ENCODE data around the gene GLT8D2. TPM values are rescaled to one million over a fixed set of nuclear protein-coding genes. Genes with fewer than 3 reads are reported as not detected.

Gene GLT8D2
- total RNA-seq, 4 donors from 2014 or later = 0.41 to 4.0 (median 1.1) TPM

GRCh38 chr12:104060791-104061190, 10.8 kb upstream of the GLT8D2 start:
- in situ Hi-C loops (cut with MboI; ENCODE audit: low sequenced_read_pairs in 4 of 4) = loop anchor here in 1 of 4 donors (10.0 kb wide), 1 partner anchor 96 kb away; the partner anchor contains the start of gene TDG

GRCh38 chr12:104059963-104060362, 10.0 kb upstream of the GLT8D2 start:
- Histone ChIP-seq H3K4me3 (no peak overlapping the region), H3K4me1 (peaks cover 3 to 17% of the 10 kb centered on the region in 2 donors), H3K27ac (no peak overlapping the region), H3K27me3 (no peaks in the 10 kb centered on the region), H3K9me3 (no peaks in the 10 kb centered on the region), H3K36me3 (no peaks in the 10 kb centered on the region)
- DNase-seq (no peak), ATAC-seq (no peak)
- TF ChIP-seq CTCF (IDR thresholded peaks at IDR 0.05 in 4 of 5, conservative IDR thresholded peaks at IDR 0.05 in 1 of 5) = no peak
- no peak for TF ChIP-seq POLR2A (IDR thresholded peaks at IDR 0.05)
- intact Hi-C loops (cut with DNase I; ENCODE audit: low total_unique reads) (loop anchor here (5.0 kb wide), 1 partner anchor 227 kb away; no protein-coding TSS in a partner anchor), in situ Hi-C loops (cut with MboI; ENCODE audit: low sequenced_read_pairs in 4 of 4) (loop anchor here in 1 of 4 donors (5.0 to 10.0 kb wide), 2 partner anchors 47 to 95 kb away; partner anchors contain the start of gene TDG)

More at GRCh38 chr12:104060791-104061190, 10.8 kb upstream of the GLT8D2 start:
- H3K36me3 ChIP-seq = no peaks in the 10 kb centered on the region
- H3K27ac ChIP-seq = no peak overlapping the region
- TF ChIP-seq POLR2A (IDR thresholded peaks at IDR 0.05) (no peak), CTCF (IDR thresholded peaks at IDR 0.05 in 4 of 5, conservative IDR thresholded peaks at IDR 0.05 in 1 of 5) (no peak)
- intact Hi-C loops (cut with DNase I; ENCODE audit: low total_unique reads) = loop anchor here (5.0 kb wide), 1 partner anchor 227 kb away; no protein-coding TSS in a partner anchor
- no peaks in the 10 kb centered on the region for H3K9me3 ChIP-seq
- no peak for ATAC-seq
- no peaks in the 10 kb centered on the region for H3K27me3 ChIP-seq
- H3K4me1 ChIP-seq = peaks cover 11 to 21% of the 10 kb centered on the region in 2 donors
- no peak overlapping the region for H3K4me3 ChIP-seq
- no peak for DNase-seq

GRCh38 chr12:104058802-104059201, 8.8 kb upstream of the GLT8D2 start:
- intact Hi-C loops (cut with DNase I; ENCODE audit: low total_unique reads) (no loop called here), in situ Hi-C loops (cut with MboI; ENCODE audit: low sequenced_read_pairs in 4 of 4) (loop anchor here in 1 of 4 donors (5.0 kb wide), 1 partner anchor 48 kb away; no protein-coding TSS in a partner anchor)
- DNase-seq (no peak), ATAC-seq (no peak)
- Histone ChIP-seq H3K27ac (no peak overlapping the region), H3K4me1 (peaks cover 3 to 16% of the 10 kb centered on the region in 2 donors), H3K4me3 (no peak overlapping the region), H3K9me3 (no peaks in the 10 kb centered on the region), H3K27me3 (no peaks in the 10 kb centered on the region), H3K36me3 (no peaks in the 10 kb centered on the region)
- TF ChIP-seq POLR2A (IDR thresholded peaks at IDR 0.05) (no peak), CTCF (IDR thresholded peaks at IDR 0.05 in 4 of 5, conservative IDR thresholded peaks at IDR 0.05 in 1 of 5) (no peak)

GRCh38 chr12:104057771-104058197, 7.8 kb upstream of the GLT8D2 start:
- Histone ChIP-seq H3K27ac (no peak overlapping the region), H3K4me3 (no peak overlapping the region), H3K4me1 (peaks cover 0 to 11% of the 10 kb centered on the region in 2 donors), H3K9me3 (no peaks in the 10 kb centered on the region), H3K27me3 (no peaks in the 10 kb centered on the region), H3K36me3 (no peaks in the 10 kb centered on the region)
- TF ChIP-seq POLR2A (IDR thresholded peaks at IDR 0.05) = no peak
- peak in 4 of 5 experiments; percentile 16 to 67 (median 44) for TF ChIP-seq CTCF (IDR thresholded peaks at IDR 0.05 in 4 of 5, conservative IDR thresholded peaks at IDR 0.05 in 1 of 5)
- in situ Hi-C loops (cut with MboI; ENCODE audit: low sequenced_read_pairs in 4 of 4) (loop anchor here in 1 of 4 donors (5.0 kb wide), 1 partner anchor 50 kb away; no protein-coding TSS in a partner anchor), intact Hi-C loops (cut with DNase I; ENCODE audit: low total_unique reads) (no loop called here)
- ATAC-seq = no peak
- DNase-seq = no peak
